Nephron (organoid): Measurements from ENCODE around the gene MED10.

Source experiments
- H3K27ac Mint-ChIP-seq, 3 experiments: 2 replicates each; pipeline ENCODE4 v1.8.0; 2020; ENCODE audit warnings: mixed read lengths in 3 of 3, mild to moderate bottlenecking in 2 of 3, moderate library complexity in 1 of 3
- H3K27me3 Mint-ChIP-seq: 2 replicates; pipeline ENCODE4 v1.8.0; 2021; ENCODE audit warnings: low read depth, mild to moderate bottlenecking, moderate library complexity, mixed read lengths
- H3K36me3 Mint-ChIP-seq: 2 replicates; pipeline ENCODE4 v1.8.0; 2020; ENCODE audit warnings: low read depth, mixed read lengths
- H3K4me1 Mint-ChIP-seq: 2 replicates; pipeline ENCODE4 v1.8.0; 2020; ENCODE audit warnings: mixed read lengths
- H3K4me3 Mint-ChIP-seq, 3 experiments: 2 replicates each; pipeline ENCODE4 v1.8.0; 2020; ENCODE audit warnings: mild to moderate bottlenecking in 3 of 3, mixed read lengths in 3 of 3, moderate library complexity in 2 of 3
- H3K9me3 Mint-ChIP-seq: 2 replicates; pipeline ENCODE4 v1.8.0; 2020; ENCODE audit warnings: mixed read lengths
- TF ChIP-seq, protein P1 (sequence below), 3 experiments: fragments of 200-600 bp; sonication (generic); IDR thresholded peaks; one replicate each; pipeline ENCODE4 v1.5.0; 2021; ENCODE audit warnings: antibody characterized with exemption in 3 of 3; ENCODE audit not compliant: unreplicated experiment in 3 of 3

Gene MED10

DNA sequence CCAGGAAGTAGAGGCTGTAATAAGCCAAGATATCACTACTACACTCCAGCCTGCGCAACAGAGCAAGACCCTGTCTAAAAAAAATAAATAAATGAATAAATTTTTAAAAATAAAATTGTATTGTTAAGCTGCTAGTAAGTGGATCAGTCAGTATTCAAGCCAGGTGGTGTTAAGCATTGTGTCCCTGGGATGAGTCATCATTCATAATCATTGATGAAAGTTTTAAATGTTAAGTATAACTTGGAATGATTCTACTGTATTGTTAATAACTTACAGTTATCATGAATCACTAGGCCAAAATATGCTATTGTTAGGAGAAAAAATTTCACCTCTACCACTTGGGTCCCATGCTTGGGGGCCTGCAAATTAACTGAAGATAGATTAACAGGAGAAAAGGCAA, 38.2 kb downstream of the MED10 start:
- no peaks in the 10 kb centered on the region for H3K4me1 Mint-ChIP-seq
- no peaks in the 10 kb centered on the region for H3K9me3 Mint-ChIP-seq
- peaks cover 6% of the 10 kb centered on the region for H3K27me3 Mint-ChIP-seq
- no peak overlapping the region for H3K4me3 Mint-ChIP-seq
- TF ChIP-seq, protein P1, sequence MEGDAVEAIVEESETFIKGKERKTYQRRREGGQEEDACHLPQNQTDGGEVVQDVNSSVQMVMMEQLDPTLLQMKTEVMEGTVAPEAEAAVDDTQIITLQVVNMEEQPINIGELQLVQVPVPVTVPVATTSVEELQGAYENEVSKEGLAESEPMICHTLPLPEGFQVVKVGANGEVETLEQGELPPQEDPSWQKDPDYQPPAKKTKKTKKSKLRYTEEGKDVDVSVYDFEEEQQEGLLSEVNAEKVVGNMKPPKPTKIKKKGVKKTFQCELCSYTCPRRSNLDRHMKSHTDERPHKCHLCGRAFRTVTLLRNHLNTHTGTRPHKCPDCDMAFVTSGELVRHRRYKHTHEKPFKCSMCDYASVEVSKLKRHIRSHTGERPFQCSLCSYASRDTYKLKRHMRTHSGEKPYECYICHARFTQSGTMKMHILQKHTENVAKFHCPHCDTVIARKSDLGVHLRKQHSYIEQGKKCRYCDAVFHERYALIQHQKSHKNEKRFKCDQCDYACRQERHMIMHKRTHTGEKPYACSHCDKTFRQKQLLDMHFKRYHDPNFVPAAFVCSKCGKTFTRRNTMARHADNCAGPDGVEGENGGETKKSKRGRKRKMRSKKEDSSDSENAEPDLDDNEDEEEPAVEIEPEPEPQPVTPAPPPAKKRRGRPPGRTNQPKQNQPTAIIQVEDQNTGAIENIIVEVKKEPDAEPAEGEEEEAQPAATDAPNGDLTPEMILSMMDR (IDR thresholded peaks at IDR 0.05; ENCODE audit: unreplicated experiment in 3 of 3): no peak
- no peak overlapping the region for H3K27ac Mint-ChIP-seq
- H3K36me3 Mint-ChIP-seq: no peaks in the 10 kb centered on the region

DNA sequence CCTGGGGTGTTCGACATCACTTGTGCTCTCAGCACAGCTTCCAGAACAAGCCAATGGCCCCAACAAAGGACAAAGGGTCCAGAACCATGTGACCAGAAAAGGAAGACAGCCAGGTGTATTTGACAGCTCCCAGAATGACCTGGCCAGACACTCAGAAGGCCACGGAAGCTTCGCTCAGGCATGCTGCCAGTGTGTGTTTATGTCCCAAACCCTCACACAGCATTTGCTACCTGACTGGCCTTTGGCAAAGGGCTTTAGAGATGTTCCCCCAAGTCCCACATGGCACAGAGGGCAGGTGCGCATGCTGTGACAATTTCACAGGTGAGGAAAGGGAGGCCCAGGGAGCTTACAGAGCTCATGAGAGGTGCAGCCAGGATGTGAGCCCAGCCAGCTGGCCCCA, 39.5 kb downstream of the MED10 start:
- H3K4me1 Mint-ChIP-seq: no peaks in the 10 kb centered on the region
- no peak overlapping the region for H3K27ac Mint-ChIP-seq
- H3K9me3 Mint-ChIP-seq: no peaks in the 10 kb centered on the region
- no peak overlapping the region for H3K4me3 Mint-ChIP-seq
- peaks cover 12% of the 10 kb centered on the region for H3K27me3 Mint-ChIP-seq
- TF ChIP-seq, protein P1 (IDR thresholded peaks at IDR 0.05; ENCODE audit: unreplicated experiment in 3 of 3): no peak
- H3K36me3 Mint-ChIP-seq: no peaks in the 10 kb centered on the region

DNA sequence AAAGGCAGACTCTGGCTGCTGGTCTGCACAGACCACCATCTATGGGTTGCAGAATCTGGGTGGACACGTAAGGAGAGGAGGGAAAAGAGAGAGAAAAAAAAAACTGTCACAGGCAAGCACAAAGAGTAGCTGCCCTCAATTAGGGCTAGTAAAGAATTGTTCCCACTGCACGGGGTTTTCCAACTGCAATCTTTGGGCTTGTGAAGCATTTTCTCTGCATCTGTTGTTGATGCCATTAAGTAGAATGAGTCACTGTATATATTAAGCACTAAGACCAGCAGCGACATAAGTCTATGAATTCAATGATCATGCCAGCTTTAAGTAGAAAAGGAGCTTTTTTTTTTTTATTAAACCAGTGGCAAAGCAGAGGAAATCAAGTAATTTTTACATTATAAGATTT, 40.2 kb downstream of the MED10 start:
- Mint-ChIP-seq H3K4me1 (no peaks in the 10 kb centered on the region), H3K9me3 (no peaks in the 10 kb centered on the region), H3K27ac (no peak overlapping the region), H3K4me3 (no peak overlapping the region), H3K27me3 (peaks cover 17% of the 10 kb centered on the region), H3K36me3 (no peaks in the 10 kb centered on the region)
- TF ChIP-seq, protein P1 (IDR thresholded peaks at IDR 0.05; ENCODE audit: unreplicated experiment in 3 of 3): no peak

DNA sequence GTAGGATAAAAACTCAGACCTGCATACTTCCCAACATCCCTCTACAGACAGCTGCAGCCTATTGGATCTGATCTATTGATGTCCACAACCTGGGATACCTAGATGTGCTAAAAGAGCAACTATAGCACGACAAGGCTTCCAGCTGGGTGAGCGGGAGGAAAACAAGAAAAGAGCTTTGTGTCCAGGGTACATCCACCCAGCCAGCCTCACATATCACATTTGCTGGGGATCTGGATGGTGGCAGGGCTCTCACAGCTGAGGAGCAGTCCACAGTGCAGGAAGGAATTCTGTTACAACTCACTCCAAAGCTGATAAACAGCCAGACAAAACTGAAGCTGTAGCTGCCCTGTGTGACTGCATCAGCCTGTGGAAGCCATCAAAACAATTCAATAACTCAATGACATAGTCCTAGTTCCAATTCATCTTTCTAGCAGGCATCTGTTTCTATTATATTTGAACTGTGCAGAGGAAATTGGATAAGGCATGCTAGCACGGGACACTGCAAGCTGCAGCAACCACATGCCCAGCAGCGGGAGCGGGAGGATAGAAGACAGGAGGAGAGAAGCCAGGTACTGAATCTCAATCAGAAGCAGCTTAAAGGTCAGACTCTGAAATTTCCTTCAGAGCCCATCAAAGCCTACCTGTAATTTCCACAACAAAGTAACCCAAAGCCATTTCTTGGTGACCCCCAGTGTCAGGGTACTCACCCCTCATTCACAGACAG, 45.0 kb downstream of the MED10 start:
- TF ChIP-seq, protein P1 (IDR thresholded peaks at IDR 0.05; ENCODE audit: unreplicated experiment in 3 of 3): no peak
- Mint-ChIP-seq H3K4me1 (no peaks in the 10 kb centered on the region), H3K27me3 (peaks cover 11% of the 10 kb centered on the region), H3K36me3 (no peaks in the 10 kb centered on the region), H3K27ac (no peak overlapping the region), H3K9me3 (peaks cover 7% of the 10 kb centered on the region), H3K4me3 (no peak overlapping the region)

DNA sequence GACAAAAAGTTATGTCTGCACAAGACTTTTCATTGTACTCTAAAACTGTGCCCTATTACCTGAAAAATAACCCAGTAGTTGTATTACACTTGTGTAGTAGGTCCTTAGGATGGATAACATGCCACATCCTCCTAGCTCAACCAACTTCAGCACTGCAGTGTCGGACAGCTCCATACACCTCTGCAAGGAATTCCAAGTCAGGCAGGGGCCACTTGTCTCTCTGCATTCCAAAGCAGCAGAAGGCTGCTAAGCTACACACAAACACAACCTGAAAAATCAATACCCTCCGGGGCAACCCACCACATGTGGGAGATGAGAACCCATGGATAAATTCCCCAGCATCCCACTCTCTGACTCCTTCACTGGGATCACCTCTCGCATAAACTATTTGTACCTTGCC, 50.2 kb downstream of the MED10 start:
- Mint-ChIP-seq H3K36me3 (no peaks in the 10 kb centered on the region), H3K9me3 (peaks cover 10% of the 10 kb centered on the region), H3K27me3 (peaks cover 10% of the 10 kb centered on the region), H3K27ac (no peak overlapping the region), H3K4me1 (no peaks in the 10 kb centered on the region), H3K4me3 (no peak overlapping the region)
- TF ChIP-seq, protein P1 (IDR thresholded peaks at IDR 0.05; ENCODE audit: unreplicated experiment in 3 of 3): no peak

DNA sequence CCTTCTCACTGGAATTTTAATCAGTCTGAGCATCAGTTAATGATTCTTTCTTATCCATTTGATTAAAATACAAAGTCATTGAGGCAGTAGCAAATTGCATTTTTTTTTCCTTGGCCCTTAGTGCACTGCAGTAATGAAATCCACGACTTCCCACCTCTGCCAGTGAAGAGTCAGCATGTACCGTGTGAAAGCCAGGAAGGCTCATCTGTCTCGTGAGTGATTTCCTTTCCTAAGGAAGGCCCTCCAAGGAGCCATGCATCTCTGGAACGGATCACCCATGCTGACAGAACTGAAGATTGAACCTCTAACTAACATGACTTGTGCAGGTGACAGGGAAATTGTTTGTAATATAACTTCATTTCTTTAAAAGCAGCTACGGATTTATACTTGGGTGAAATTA, 51.6 kb downstream of the MED10 start:
- H3K4me3 Mint-ChIP-seq: no peak overlapping the region
- H3K9me3 Mint-ChIP-seq: peaks cover 10% of the 10 kb centered on the region
- H3K27me3 Mint-ChIP-seq: peaks cover 14% of the 10 kb centered on the region
- no peaks in the 10 kb centered on the region for H3K4me1 Mint-ChIP-seq
- TF ChIP-seq, protein P1 (IDR thresholded peaks at IDR 0.05; ENCODE audit: unreplicated experiment in 3 of 3): no peak
- H3K27ac Mint-ChIP-seq: no peak overlapping the region
- H3K36me3 Mint-ChIP-seq: no peaks in the 10 kb centered on the region
